H1 (cell line): ENCODE measurements around the gene SYTL2. TPM values are rescaled to one million over a fixed set of nuclear protein-coding genes. Genes with fewer than 3 reads are reported as not detected.

Experiments used
- CTCF ChIA-PET: fragments of 300-600 bp; sonication (Branson Sonifier 250); formaldehyde crosslinking; loops from one replicate; lab custom pipeline; 2021; ENCODE audit not compliant: partially characterized antibody; lab: Charles Lee
- POLR2A ChIA-PET: fragments of 300-600 bp; sonication (Branson Sonifier 250); formaldehyde crosslinking; loops from one replicate; lab custom pipeline; 2021; ENCODE audit warnings: inconsistent platforms; ENCODE audit not compliant: partially characterized antibody; lab: Charles Lee
- DNase-seq, 2 experiments: peaks; one replicate each; pipeline versions ENCODE4 v3.0.0 to v3.0.0-alpha.2; 2010 to 2022; ENCODE audit warnings: low spot score in 2 of 2, low read depth in 1 of 2, mixed read lengths in 1 of 2
- FAIRE-seq: peaks from 2 replicates; lab custom pipeline; 2011; peaks lifted over from hg19 to GRCh38; lab: Jason Lieb, UNC
- H2AFZ ChIP-seq: 2 replicates; pipeline ENCODE4 v1.8.1; 2012; ENCODE audit warnings: low read length, inconsistent platforms
- H2AK5ac ChIP-seq: 2 replicates; pipeline ENCODE4 v1.6.1; 2013; ENCODE audit warnings: low read depth, low read length
- H2BK120ac ChIP-seq: replicated peaks from 2 replicates; pipeline ENCODE3; 2013; ENCODE audit warnings: low read depth, low read length, inconsistent platforms
- H2BK12ac ChIP-seq: 2 replicates; pipeline ENCODE4 v1.6.1; 2013; ENCODE audit warnings: low read depth, low read length
- H2BK15ac ChIP-seq: 2 replicates; pipeline ENCODE4 v1.6.1; 2013; ENCODE audit warnings: low read length
- H2BK20ac ChIP-seq: 2 replicates; pipeline ENCODE4 v1.6.1; 2013; ENCODE audit warnings: low read length
- H2BK5ac ChIP-seq: 2 replicates; pipeline ENCODE4 v1.6.1; 2013; ENCODE audit warnings: low read depth, low read length
- H3K14ac ChIP-seq: 2 replicates; pipeline ENCODE4 v1.6.1; 2013; ENCODE audit warnings: inconsistent platforms; ENCODE audit not compliant: insufficient read length
- H3K18ac ChIP-seq: 2 replicates; pipeline ENCODE4 v1.6.1; 2013; ENCODE audit warnings: low read length; ENCODE audit errors: extremely low read depth
- H3K23ac ChIP-seq: 2 replicates; pipeline ENCODE4 v1.6.1; 2013; ENCODE audit warnings: inconsistent platforms; ENCODE audit not compliant: insufficient read length
- H3K23me2 ChIP-seq: 2 replicates; pipeline ENCODE4 v1.6.1; 2013; ENCODE audit warnings: low read depth, low read length
- H3K27ac ChIP-seq: 2 replicates; pipeline ENCODE4 v1.6.1; 2011; ENCODE audit warnings: low read depth, low read length, inconsistent platforms
- H3K27me3 ChIP-seq, 4 experiments: replicated peaks in 1 of 4; 1 replicate in 1 of 4; 2 replicates in 3 of 4; pipeline versions ENCODE4 v1.6.1 to v1.8.1; 2011 to 2013; ENCODE audit warnings: low read length in 3 of 4, mild to moderate bottlenecking in 3 of 4, inconsistent platforms in 2 of 4, mixed read lengths in 2 of 4, moderate library complexity in 1 of 4; ENCODE audit not compliant: control insufficient read depth in 3 of 4, insufficient read depth in 3 of 4; ENCODE audit errors: extremely low read depth in 1 of 4
- H3K36me3 ChIP-seq, 4 experiments: 2 replicates each; pipeline versions ENCODE4 v1.6.1 to v1.8.1; 2011 to 2013; ENCODE audit warnings: mild to moderate bottlenecking in 4 of 4, low read length in 3 of 4, moderate library complexity in 2 of 4, control low read depth in 1 of 4, inconsistent platforms in 1 of 4; ENCODE audit not compliant: insufficient read depth in 4 of 4, control insufficient read depth in 2 of 4
- H3K4ac ChIP-seq: replicated peaks from 2 replicates; pipeline ENCODE3; 2013; ENCODE audit warnings: low read length, low read depth, mixed read lengths, inconsistent platforms; ENCODE audit not compliant: insufficient read length
- H3K4me1 ChIP-seq, 4 experiments: replicated peaks in 1 of 4; 1 replicate in 1 of 4; 2 replicates in 3 of 4; pipeline versions ENCODE4 v1.6.1 to v1.8.1; 2011 to 2013; ENCODE audit warnings: low read length in 3 of 4, inconsistent platforms in 2 of 4, mixed read lengths in 1 of 4; ENCODE audit not compliant: insufficient read depth in 4 of 4, control insufficient read depth in 3 of 4
- H3K4me2 ChIP-seq, 2 experiments: 2 replicates each; pipeline versions ENCODE4 v1.6.1 to v1.8.1; 2011 to 2013; ENCODE audit warnings: low read depth in 2 of 2, low read length in 2 of 2, control low read depth in 1 of 2, inconsistent platforms in 1 of 2, mild to moderate bottlenecking in 1 of 2; ENCODE audit not compliant: insufficient read depth in 1 of 2
- H3K4me3 ChIP-seq, 4 experiments: fragments of 200-600, 300-600 bp in 1 of 4; sonication (generic), shearing (Covaris generic), sonication (Bioruptor Twin) in 1 of 4; 2 replicates each; pipeline versions ENCODE4 v1.5.1 to v1.8.1; 2011 to 2016; ENCODE audit warnings: low read length in 4 of 4, low read depth in 3 of 4, control low read depth in 2 of 4, inconsistent platforms in 2 of 4, mild to moderate bottlenecking in 2 of 4, mixed read lengths in 1 of 4, moderate library complexity in 1 of 4; ENCODE audit not compliant: insufficient read depth in 2 of 4; ENCODE audit errors: extremely low read depth in 1 of 4
- H3K56ac ChIP-seq: replicated peaks from 2 replicates; pipeline ENCODE3; 2013; ENCODE audit warnings: low read depth, mild to moderate bottlenecking, mixed read lengths, low read length, inconsistent platforms; ENCODE audit not compliant: insufficient read length
- H3K79me1 ChIP-seq: 2 replicates; pipeline ENCODE4 v1.6.1; 2013; ENCODE audit warnings: low read depth, low read length, control low read depth
- H3K79me2 ChIP-seq, 2 experiments: 2 replicates each; pipeline versions ENCODE4 v1.6.1 to v1.8.1; 2012 to 2013; ENCODE audit warnings: low read length in 2 of 2, mild to moderate bottlenecking in 2 of 2, inconsistent platforms in 1 of 2; ENCODE audit not compliant: insufficient read depth in 2 of 2, control insufficient read depth in 1 of 2
- H3K9ac ChIP-seq, 4 experiments: replicated peaks in 1 of 4; 1 replicate in 1 of 4; 2 replicates in 3 of 4; pipeline versions ENCODE4 v1.6.1 to v1.8.1; 2011 to 2013; ENCODE audit warnings: low read depth in 3 of 4, low read length in 3 of 4, control low read depth in 2 of 4, mild to moderate bottlenecking in 2 of 4, moderate library complexity in 2 of 4, inconsistent platforms in 1 of 4; ENCODE audit errors: extremely low read depth in 1 of 4
- H3K9me3 ChIP-seq, 2 experiments: 2 replicates each; pipeline versions ENCODE4 v1.6.1 to v1.8.1; 2012 to 2013; ENCODE audit warnings: mild to moderate bottlenecking in 2 of 2, moderate library complexity in 2 of 2, control low read depth in 1 of 2, inconsistent platforms in 1 of 2, low read depth in 1 of 2, low read length in 1 of 2, mixed read lengths in 1 of 2; ENCODE audit not compliant: insufficient read depth in 2 of 2
- H4K20me1 ChIP-seq, 2 experiments: replicated peaks in 1 of 2; 2 replicates each; pipeline versions ENCODE3 to v1.8.1; 2011 to 2013; ENCODE audit warnings: inconsistent platforms in 2 of 2, low read length in 2 of 2, mild to moderate bottlenecking in 1 of 2; ENCODE audit not compliant: insufficient read depth in 2 of 2, control insufficient read depth in 1 of 2
- H4K5ac ChIP-seq: 2 replicates; pipeline ENCODE4 v1.6.1; 2013; ENCODE audit warnings: low read length, low read depth, mixed read lengths, inconsistent platforms; ENCODE audit not compliant: insufficient read length
- H4K8ac ChIP-seq: 2 replicates; pipeline ENCODE4 v1.8.0; 2013; ENCODE audit warnings: mild to moderate bottlenecking, moderate library complexity, low read length, inconsistent platforms; ENCODE audit not compliant: insufficient read depth; ENCODE audit errors: extremely low read depth
- H4K91ac ChIP-seq: replicated peaks from 2 replicates; pipeline ENCODE3; 2013; ENCODE audit warnings: low read length, mixed read lengths, inconsistent platforms; ENCODE audit not compliant: insufficient read length
- ATF2 ChIP-seq: IDR thresholded peaks from 2 replicates; pipeline ENCODE4 v1.6.1; 2012; ENCODE audit warnings: low read length, inconsistent platforms
- KDM1A ChIP-seq: fragments of 200-600, 300-600 bp; sonication (generic); IDR thresholded peaks from 2 replicates; pipeline ENCODE4 v1.7.1; 2016; ENCODE audit warnings: mild to moderate bottlenecking, low read length, borderline replicate concordance
- TAF7 ChIP-seq: optimal IDR thresholded peaks from 2 replicates; pipeline ENCODE3; 2011; ENCODE audit warnings: low read depth, mild to moderate bottlenecking, inconsistent platforms, low read length, moderate library complexity, borderline replicate concordance
- WGBS, 2 experiments: shearing (Covaris generic) in 1 of 2; methylation state at CpG; one replicate each; pipeline versions ENCODE4 v1.1.6 to v1.1.7; 2013 to 2015; ENCODE audit warnings: low lambda C conversion rate in 2 of 2, mixed read lengths in 2 of 2, inconsistent platforms in 1 of 2, low coverage in 1 of 2, missing lambda C conversion rate in 1 of 2; ENCODE audit not compliant: insufficient replicate concordance in 2 of 2, insufficient coverage in 1 of 2, insufficient read length in 1 of 2; ENCODE audit errors: extremely low coverage in 1 of 2, missing lambda C conversion rate in 1 of 2; 5-methylcytosine and 5-hydroxymethylcytosine counted together
- polyA plus RNA-seq, 7 experiments: library from polyadenylated mRNA; depleted of rRNA in 3 of 7; stranded (reverse) in 5 of 7; unstranded in 2 of 7; fragments of >200 nt in 5 of 7; fragments of 200-250 nt in 2 of 7; gene quantifications; 1 replicate in 5 of 7; 2 replicates in 1 of 7; 4 replicates in 1 of 7; pipeline versions ENCODE4 v1.2.1 to v1.2.3, GENCODE V29; 2011 to 2013; ENCODE audit warnings: missing spikeins in 2 of 7, mixed read lengths in 2 of 7
- total RNA-seq: library from RNA; stranded (reverse); fragmentation: NEBNext Ultra II Directional; extraction: Animal tissue kit (Norgen Biotek cat#: 25700); gene quantifications from 2 replicates; pipeline ENCODE4 v1.2.1, GENCODE V29; 2021

SYTL2 gene
- total and polyA plus RNA-seq, 2 of the 8 experiments (the other 6 are each of a cell fraction or from before 2014, with no cell fraction given) = 1.3 to 9.1 TPM

- Histone ChIP-seq H2AFZ (no peak overlapping the region), H3K4me2 (no peak overlapping the region), H2BK5ac (no peak overlapping the region), H3K9ac (no peak overlapping the region), H3K23me2 (peaks cover 2% of the 10 kb centered on the region; the same call in 1 of the 2 replicates), H4K91ac (no peak overlapping the region), H3K4ac (no peak overlapping the region), H2BK15ac (no peak overlapping the region), H3K56ac (no peak overlapping the region), H3K27ac (no peak overlapping the region), H3K18ac (no peak overlapping the region), H3K36me3 (no peaks in the 10 kb centered on the region), H4K8ac (no peak overlapping the region), H2AK5ac (no peak overlapping the region), H3K4me3 (no peak overlapping the region), H3K9me3 (no peaks in the 10 kb centered on the region), H2BK12ac (no peak overlapping the region), H2BK120ac (no peak overlapping the region), H3K14ac (no peak overlapping the region), H3K27me3 (no peaks in the 10 kb centered on the region), H4K20me1 (no peaks in the 10 kb centered on the region), H2BK20ac (no peak overlapping the region), H3K23ac (no peak overlapping the region), H3K79me2 (no peaks in the 10 kb centered on the region), H4K5ac (no peak overlapping the region), H3K4me1 (no peaks in the 10 kb centered on the region; a peak in 2 of 7 replicates), H3K79me1 (no peaks in the 10 kb centered on the region)
- ChIA-PET POLR2A (interaction anchor here (1.9 kb wide), 1 partner anchor 15 kb away, joined by 8 read pairs; the partner anchor contains the start of gene CREBZF), CTCF (interaction anchor here (0.6 to 2.1 kb wide), 7 partner anchors 14 to 327 kb away, joined by 3 to 7 read pairs (median 3); partner anchors contain the start of gene CCDC83)
- DNase-seq (no peak), FAIRE-seq (no peak)
- WGBS, 2 experiments = 92% methylated on average over 4 of the region's 4 CpGs; no CpG with 5 or more reads in 1 of the 2 experiments
- TF ChIP-seq TAF7 = no peak
- TF ChIP-seq KDM1A = no peak
- no peak for TF ChIP-seq ATF2
Observed at GRCh38 chr11:85679576-85679975, 131.4 kb downstream of the SYTL2 start.
